Measurements from ENCODE around the gene VKORC1. TPM values are rescaled to one million over a fixed set of nuclear protein-coding genes. Genes with fewer than 3 reads are reported as not detected.

VKORC1 gene
- total RNA-seq, 1 donor from 2014 or later = 139 TPM

- no peak for DNase-seq (ENCODE audit: low read depth)
- H3K4me3 ChIP-seq (ENCODE audit: low read depth, low read length) = no peak overlapping the region
- H3K27me3 ChIP-seq (ENCODE audit: control insufficient read depth, insufficient read depth, low read length) = no peaks in the 10 kb centered on the region
- TF ChIP-seq, protein P1, sequence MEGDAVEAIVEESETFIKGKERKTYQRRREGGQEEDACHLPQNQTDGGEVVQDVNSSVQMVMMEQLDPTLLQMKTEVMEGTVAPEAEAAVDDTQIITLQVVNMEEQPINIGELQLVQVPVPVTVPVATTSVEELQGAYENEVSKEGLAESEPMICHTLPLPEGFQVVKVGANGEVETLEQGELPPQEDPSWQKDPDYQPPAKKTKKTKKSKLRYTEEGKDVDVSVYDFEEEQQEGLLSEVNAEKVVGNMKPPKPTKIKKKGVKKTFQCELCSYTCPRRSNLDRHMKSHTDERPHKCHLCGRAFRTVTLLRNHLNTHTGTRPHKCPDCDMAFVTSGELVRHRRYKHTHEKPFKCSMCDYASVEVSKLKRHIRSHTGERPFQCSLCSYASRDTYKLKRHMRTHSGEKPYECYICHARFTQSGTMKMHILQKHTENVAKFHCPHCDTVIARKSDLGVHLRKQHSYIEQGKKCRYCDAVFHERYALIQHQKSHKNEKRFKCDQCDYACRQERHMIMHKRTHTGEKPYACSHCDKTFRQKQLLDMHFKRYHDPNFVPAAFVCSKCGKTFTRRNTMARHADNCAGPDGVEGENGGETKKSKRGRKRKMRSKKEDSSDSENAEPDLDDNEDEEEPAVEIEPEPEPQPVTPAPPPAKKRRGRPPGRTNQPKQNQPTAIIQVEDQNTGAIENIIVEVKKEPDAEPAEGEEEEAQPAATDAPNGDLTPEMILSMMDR (IDR thresholded peaks at IDR 0.05; ENCODE audit: insufficient read depth, low read length, poor library complexity, severe bottlenecking) = no peak
- peaks cover 1% of the 10 kb centered on the region for H3K36me3 ChIP-seq (ENCODE audit: control insufficient read depth, insufficient read depth, low read length)
These were observed 8.5 kb downstream of the VKORC1 start for GRCh38 chr16:31085873-31086628.

DNA sequence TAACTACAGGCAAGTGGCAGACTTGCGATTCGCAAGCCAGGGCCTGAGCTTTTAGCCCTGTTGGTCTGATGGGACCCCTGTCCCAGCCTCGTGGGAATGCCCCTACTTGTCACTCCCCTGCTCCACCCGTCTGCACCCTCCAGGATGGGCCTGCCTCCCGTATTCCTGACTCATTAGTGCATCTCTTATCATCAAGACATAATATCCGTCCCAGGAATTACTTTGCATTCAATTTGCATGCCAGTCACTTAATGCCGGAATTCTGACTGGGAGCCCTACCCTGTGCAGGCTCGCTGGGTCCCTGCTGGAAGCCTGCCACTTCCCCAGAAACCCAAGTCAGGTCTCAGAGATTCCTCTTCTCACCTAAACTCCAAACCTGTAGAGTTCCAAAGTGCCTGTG, 9.2 kb downstream of the VKORC1 start:
- Histone ChIP-seq H3K27me3 (ENCODE audit: control insufficient read depth, insufficient read depth, low read length) (no peaks in the 10 kb centered on the region), H3K36me3 (ENCODE audit: control insufficient read depth, insufficient read depth, low read length) (peaks cover 3% of the 10 kb centered on the region), H3K4me3 (ENCODE audit: low read depth, low read length) (no peak overlapping the region)
- no peak for DNase-seq (ENCODE audit: low read depth)
- TF ChIP-seq, protein P1 (IDR thresholded peaks at IDR 0.05; ENCODE audit: insufficient read depth, low read length, poor library complexity, severe bottlenecking) = no peak

DNA sequence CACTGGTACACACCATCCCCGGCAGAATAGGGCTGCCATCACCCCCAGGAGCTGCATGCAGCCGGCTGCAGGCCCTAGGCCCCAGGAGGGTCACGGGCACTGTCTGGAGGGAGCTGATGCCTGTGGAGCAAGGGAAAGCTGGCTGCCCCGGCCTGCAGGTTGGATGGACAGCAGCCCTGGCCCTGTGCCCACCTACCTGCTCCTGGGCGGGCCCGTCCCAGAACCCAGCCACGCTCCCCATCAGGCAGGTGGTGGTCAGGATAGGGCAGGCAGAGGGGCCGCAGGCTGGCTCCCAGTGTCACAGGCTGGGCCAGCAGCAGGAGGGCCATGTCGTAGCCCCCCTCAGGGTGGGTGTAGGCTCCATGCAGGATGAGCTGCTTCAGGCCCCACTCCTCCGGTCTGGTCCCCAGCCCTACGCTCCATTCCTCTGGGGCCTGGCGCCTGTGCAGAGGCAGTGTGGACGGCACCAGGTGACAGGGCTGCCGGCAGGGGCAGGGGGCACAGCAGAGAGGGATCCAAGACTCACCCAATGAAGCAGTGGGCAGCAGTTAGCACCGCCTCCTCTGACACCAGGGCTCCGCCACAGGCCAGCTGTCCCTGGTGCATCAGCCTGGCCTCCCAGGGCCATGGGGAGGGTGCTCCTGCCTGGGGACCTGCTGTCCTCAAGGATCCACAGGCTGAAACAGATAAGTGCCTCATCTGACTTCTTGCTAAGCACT, 9.9 kb downstream of the VKORC1 start:
- Histone ChIP-seq H3K4me3 (ENCODE audit: low read depth, low read length) (no peak overlapping the region), H3K36me3 (ENCODE audit: control insufficient read depth, insufficient read depth, low read length) (peaks cover 3% of the 10 kb centered on the region), H3K27me3 (ENCODE audit: control insufficient read depth, insufficient read depth, low read length) (no peaks in the 10 kb centered on the region)
- DNase-seq (ENCODE audit: low read depth) = no peak
- TF ChIP-seq, protein P1 (IDR thresholded peaks at IDR 0.05; ENCODE audit: insufficient read depth, low read length, poor library complexity, severe bottlenecking) = no peak

GRCh38 chr16:31083981-31084380, 10.6 kb downstream of the VKORC1 start:
- DNase-seq (ENCODE audit: low read depth) = no peak
- peaks cover 3% of the 10 kb centered on the region for H3K36me3 ChIP-seq (ENCODE audit: control insufficient read depth, insufficient read depth, low read length)
- H3K4me3 ChIP-seq (ENCODE audit: low read depth, low read length) = no peak overlapping the region
- no peaks in the 10 kb centered on the region for H3K27me3 ChIP-seq (ENCODE audit: control insufficient read depth, insufficient read depth, low read length)
- TF ChIP-seq, protein P1 (IDR thresholded peaks at IDR 0.05; ENCODE audit: insufficient read depth, low read length, poor library complexity, severe bottlenecking) = no peak

- Histone ChIP-seq H3K4me3 (ENCODE audit: low read depth, low read length) (no peak overlapping the region), H3K36me3 (ENCODE audit: control insufficient read depth, insufficient read depth, low read length) (peaks cover 3% of the 10 kb centered on the region), H3K27me3 (ENCODE audit: control insufficient read depth, insufficient read depth, low read length) (no peaks in the 10 kb centered on the region)
- no peak for DNase-seq (ENCODE audit: low read depth)
- TF ChIP-seq, protein P1 (IDR thresholded peaks at IDR 0.05; ENCODE audit: insufficient read depth, low read length, poor library complexity, severe bottlenecking) = no peak
These were observed 11.0 kb downstream of the VKORC1 start for GRCh38 chr16:31083556-31083955.
